Hepatocyte (in vitro differentiated cells): ENCODE measurements around the gene NUAK1.
A peak's percentile ranks its signal among the peaks of the same experiment; 100 is the strongest.

Experiments
- CTCF ChIP-seq: fragments of 200-600 bp; sonication (generic); IDR thresholded peaks from 2 replicates; pipeline ENCODE4 v1.5.1; 2016; ENCODE audit warnings: antibody characterized with exemption, mild to moderate bottlenecking; ENCODE audit not compliant: poor library complexity
- EZH2 ChIP-seq: fragments of 200-600 bp; sonication (generic); IDR thresholded peaks from 2 replicates; pipeline ENCODE4 v1.6.1; 2016; ENCODE audit warnings: antibody characterized with exemption, mild to moderate bottlenecking, borderline replicate concordance
- EZH2phosphoT487 ChIP-seq: fragments of 200-600 bp; sonication (generic); IDR thresholded peaks from one replicate; pipeline ENCODE4 v1.6.1; 2018; ENCODE audit warnings: antibody characterized with exemption, mild to moderate bottlenecking, low read depth, moderate library complexity; ENCODE audit not compliant: unreplicated experiment, severe bottlenecking

- peak; percentile 20 for TF ChIP-seq CTCF
- TF ChIP-seq EZH2 = no peak
- no peak for TF ChIP-seq EZH2phosphoT487
These were observed 106.8 kb downstream of the NUAK1 start for GRCh38 chr12:106031761-106032622.
